Stimulated activated effector memory CD8-positive, alpha-beta T cell treated with anti-CD3 and anti-CD28 coated beads, Interleukin-12 subunit alpha, Interleukin-12 subunit beta, amount 100 ng/mL, for 72 hours (primary cell): ENCODE data around the gene OR4A16.

Experiments
- ATAC-seq: fragments of 150-1000 bp; cut with Tn5 transposase; 2 replicates; pipeline ENCODE4 v1.10.0; 2021
- DNase-seq, 2 donors: peaks; one replicate each; pipeline ENCODE4 v3.0.0; 2021 to 2022; ENCODE audit warnings: low spot score in 2 of 2
- H3K27ac Mint-ChIP-seq: one replicate; pipeline ENCODE4 v1.8.0; 2022; ENCODE audit warnings: mild to moderate bottlenecking, mixed read lengths
- H3K36me3 Mint-ChIP-seq: one replicate; pipeline ENCODE4 v1.8.0; 2022; ENCODE audit warnings: mild to moderate bottlenecking, mixed read lengths
- H3K4me1 Mint-ChIP-seq: one replicate; pipeline ENCODE4 v1.8.0; 2022; ENCODE audit warnings: mixed read lengths
- H3K4me3 Mint-ChIP-seq: one replicate; pipeline ENCODE4 v1.8.0; 2022; ENCODE audit warnings: mild to moderate bottlenecking, mixed read lengths
- H3K9me3 Mint-ChIP-seq: one replicate; pipeline ENCODE4 v1.8.0; 2022; ENCODE audit warnings: mixed read lengths

The OR4A16 gene, protein sequence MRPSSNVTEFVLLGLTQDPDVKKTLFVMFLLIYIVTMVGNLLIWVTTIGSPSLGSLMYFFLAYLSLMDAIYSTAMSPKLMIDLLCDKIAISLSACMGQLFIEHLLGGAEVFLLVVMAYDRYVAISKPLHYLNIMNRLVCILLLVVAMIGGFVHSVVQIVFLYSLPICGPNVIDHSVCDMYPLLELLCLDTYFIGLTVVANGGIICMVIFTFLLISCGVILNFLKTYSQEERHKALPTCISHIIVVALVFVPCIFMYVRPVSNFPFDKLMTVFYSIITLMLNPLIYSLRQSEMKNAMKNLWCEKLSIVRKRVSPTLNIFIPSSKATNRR

DNA sequence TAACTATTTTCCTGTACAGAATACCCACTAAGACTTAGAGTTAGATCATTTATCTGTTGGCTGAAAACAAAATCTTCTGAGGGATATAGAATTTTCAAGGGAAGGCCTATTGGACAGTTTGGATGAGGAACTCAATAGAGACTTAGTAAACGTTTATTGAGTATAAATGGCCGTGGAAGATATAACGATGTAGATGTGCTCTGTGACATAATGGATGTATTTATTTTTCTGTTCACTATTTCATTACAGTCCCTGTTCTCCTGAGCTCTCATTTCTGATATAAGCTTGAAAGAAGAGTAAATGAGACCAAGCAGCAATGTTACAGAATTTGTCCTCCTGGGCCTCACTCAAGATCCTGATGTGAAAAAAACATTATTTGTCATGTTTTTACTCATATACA lies at the start of gene OR4A16:
OR4A16 (plus strand) TSS at position 301 of the 400 bp plus-strand sequence; CDS start at position 301, 0 bp downstream.
- Mint-ChIP-seq H3K27ac (no peak within 1 kb of the TSS), H3K4me3 (no peak within 1 kb of the TSS), H3K9me3 (peaks cover 18% of the 10 kb centered on the region), H3K36me3 (no peaks in the 10 kb centered on the region), H3K4me1 (no peaks in the 10 kb centered on the region)
- ATAC-seq (no peak), DNase-seq (no peak)

DNA sequence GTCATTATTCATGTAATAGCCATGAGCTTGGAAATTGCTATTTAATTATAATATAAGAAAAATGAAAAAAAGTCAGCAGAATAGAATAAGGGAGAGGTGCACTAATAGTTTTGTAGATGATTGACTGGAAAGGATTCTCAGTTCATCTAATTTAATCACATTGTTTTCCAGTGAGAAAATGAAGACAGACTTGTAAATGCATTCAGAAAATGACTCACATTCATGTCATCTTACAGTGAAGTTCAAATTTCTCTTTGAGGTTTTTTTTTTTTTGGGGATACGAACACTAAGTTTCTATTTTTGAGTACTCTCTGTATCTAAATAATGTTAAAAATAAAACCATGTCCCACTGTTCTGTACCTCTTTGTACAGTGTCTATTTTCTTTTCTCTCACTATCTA lies 18.5 kb upstream of the OR4A16 start:
- no peak for ATAC-seq
- Mint-ChIP-seq H3K4me3 (no peak overlapping the region), H3K4me1 (no peaks in the 10 kb centered on the region), H3K27ac (no peak overlapping the region), H3K9me3 (peaks cover 11% of the 10 kb centered on the region), H3K36me3 (no peaks in the 10 kb centered on the region)
- no peak for DNase-seq

DNA sequence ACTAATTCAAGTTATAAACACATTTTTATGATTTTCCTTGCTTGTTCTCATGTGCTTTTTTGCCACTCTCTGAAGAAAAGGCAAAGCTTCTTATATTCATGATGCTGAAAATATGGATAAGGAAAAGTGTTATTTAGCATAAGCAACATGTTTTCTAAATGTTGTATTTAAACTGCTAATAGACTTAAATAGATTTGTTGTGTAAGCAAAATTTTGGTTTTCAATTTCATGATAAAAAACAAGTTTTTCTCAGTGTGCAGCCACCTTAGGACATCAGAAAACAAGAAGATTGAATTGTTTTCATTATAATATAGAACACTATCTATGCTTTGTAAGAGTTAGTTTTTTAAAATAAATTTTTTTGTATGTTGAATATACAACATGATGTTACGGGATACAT lies 2.3 kb downstream of the OR4A16 start:
- ATAC-seq, result no peak
- no peak overlapping the region for H3K27ac Mint-ChIP-seq
- peaks cover 17% of the 10 kb centered on the region for H3K9me3 Mint-ChIP-seq
- no peak overlapping the region for H3K4me3 Mint-ChIP-seq
- H3K36me3 Mint-ChIP-seq, result no peaks in the 10 kb centered on the region
- no peak for DNase-seq
- no peaks in the 10 kb centered on the region for H3K4me1 Mint-ChIP-seq

DNA sequence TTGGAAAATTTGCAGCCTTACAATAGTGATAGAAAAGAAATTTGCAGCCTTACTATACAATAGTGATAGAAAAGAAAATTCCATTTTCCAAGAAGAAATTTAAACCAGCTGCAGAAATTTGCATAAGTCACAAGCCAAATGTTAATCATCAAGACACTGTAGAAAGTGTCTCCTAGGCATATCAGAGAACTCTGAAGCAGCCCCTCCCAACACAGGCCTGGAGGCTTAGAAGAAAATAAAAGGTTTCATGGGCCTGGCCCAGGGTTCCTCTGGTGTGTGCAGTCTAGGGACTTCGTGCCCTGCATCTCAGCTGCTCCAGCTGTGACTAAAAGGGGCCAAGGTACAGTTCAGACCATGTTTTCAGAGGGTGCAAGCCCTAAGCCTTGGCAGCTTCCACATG lies 6.0 kb downstream of the OR4A16 start:
- no peak for ATAC-seq
- Mint-ChIP-seq H3K9me3 (peaks cover 14% of the 10 kb centered on the region), H3K4me1 (no peaks in the 10 kb centered on the region), H3K36me3 (no peaks in the 10 kb centered on the region), H3K4me3 (no peak overlapping the region), H3K27ac (no peak overlapping the region)
- DNase-seq, result no peak

DNA sequence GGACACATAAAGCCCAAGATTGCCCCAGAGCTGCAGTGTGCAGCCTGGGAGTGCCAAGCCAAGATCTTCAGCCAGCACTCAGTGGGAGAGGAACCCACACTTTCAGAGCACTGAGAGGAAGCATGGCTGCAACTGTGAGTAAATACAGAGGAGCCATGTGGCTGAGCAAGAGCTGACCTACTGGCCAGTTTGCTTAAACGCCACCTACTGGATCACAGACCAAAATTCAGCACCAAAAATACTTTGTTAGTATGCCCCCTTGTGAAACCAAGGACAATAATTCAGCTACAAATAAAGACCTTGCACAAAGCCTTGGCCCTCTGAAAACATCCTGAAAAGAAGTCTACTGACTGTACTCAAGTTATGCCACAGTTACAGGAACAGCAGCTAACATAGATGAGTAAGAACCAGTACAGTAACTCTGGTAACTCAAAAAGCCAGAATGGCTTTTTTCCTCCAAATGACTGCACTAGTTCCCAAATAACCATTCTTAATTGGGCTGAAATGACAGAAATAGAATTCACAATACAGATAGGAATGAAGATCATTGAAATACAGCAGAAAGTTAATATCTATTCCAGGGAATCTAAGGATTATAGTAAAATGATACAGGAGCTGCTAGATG lies 14.7 kb downstream of the OR4A16 start:
- DNase-seq (no peak), ATAC-seq (no peak)
- H3K9me3 Mint-ChIP-seq, result peaks cover 19% of the 10 kb centered on the region
- no peak overlapping the region for H3K27ac Mint-ChIP-seq
- H3K4me1 Mint-ChIP-seq, result no peaks in the 10 kb centered on the region
- no peaks in the 10 kb centered on the region for H3K36me3 Mint-ChIP-seq
- H3K4me3 Mint-ChIP-seq, result no peak overlapping the region

DNA sequence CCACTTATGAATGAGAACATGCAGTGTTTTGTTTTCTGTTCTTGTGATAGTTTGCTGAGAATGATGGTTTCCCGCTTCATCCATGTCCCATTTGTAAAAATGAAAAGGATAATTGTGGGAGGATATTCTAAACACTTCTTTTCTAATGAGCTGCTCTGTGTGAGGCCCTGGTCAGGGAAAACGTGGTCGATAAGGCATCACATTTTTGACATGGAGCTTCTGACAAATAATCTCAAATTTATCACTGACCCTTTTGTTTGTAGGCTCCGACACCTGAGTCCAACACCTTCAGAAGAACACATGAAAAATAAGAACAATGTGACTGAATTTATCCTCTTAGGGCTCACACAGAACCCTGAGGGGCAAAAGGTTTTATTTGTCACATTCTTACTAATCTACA lies 24.7 kb downstream of the OR4A16 start, which contains the start of gene OR4A15:
OR4A15 (plus strand) TSS at position 301 of the 400 bp plus-strand sequence; CDS start at position 301, 0 bp downstream.
- Mint-ChIP-seq H3K36me3 (no peaks in the 10 kb centered on the region), H3K27ac (no peak within 1 kb of the TSS), H3K4me1 (no peaks in the 10 kb centered on the region), H3K4me3 (no peak within 1 kb of the TSS), H3K9me3 (peaks cover 21% of the 10 kb centered on the region)
- DNase-seq, result no peak
- ATAC-seq, result no peak
